GM23338 (cell line): ENCODE data around the gene PLPP2. TPM values are rescaled to one million over a fixed set of nuclear protein-coding genes. Genes with fewer than 3 reads are reported as not detected.

Experiments used
- ATAC-seq: fragments of 200-7000 bp; cut with Tn5 transposase; 3 replicates; pipeline ENCODE4 v1.9.1; 2020
- DNase-seq: peaks from one replicate; pipeline ENCODE4 v3.0.0-alpha.2; 2015; ENCODE audit warnings: low spot score
- H2AFZ ChIP-seq: fragments of 200-600 bp; sonication (generic); 2 replicates; pipeline ENCODE4 v1.8.0; 2016; ENCODE audit warnings: antibody characterized with exemption, mild to moderate bottlenecking, moderate library complexity
- H3F3A ChIP-seq: fragments of 200-600 bp; sonication (generic); replicated peaks from 2 replicates; pipeline ENCODE4 v1.8.0; 2017; ENCODE audit warnings: antibody characterized with exemption, mixed run types, low read depth
- H3K27ac ChIP-seq: fragments of 200-600 bp; sonication (generic); 2 replicates; pipeline ENCODE4 v1.6.1; 2016; ENCODE audit warnings: low read depth
- H3K27me3 ChIP-seq: fragments of 200-600 bp; sonication (generic); 2 replicates; pipeline ENCODE4 v1.8.0; 2016; ENCODE audit warnings: mild to moderate bottlenecking, mixed run types, moderate library complexity; ENCODE audit not compliant: insufficient read depth
- H3K36me3 ChIP-seq: fragments of 200-600 bp; sonication (generic); 2 replicates; pipeline ENCODE4 v1.8.0; 2016; ENCODE audit warnings: mild to moderate bottlenecking; ENCODE audit not compliant: insufficient read depth
- H3K4me1 ChIP-seq: fragments of 200-600 bp; sonication (generic); 2 replicates; pipeline ENCODE4 v1.8.0; 2016; ENCODE audit warnings: mild to moderate bottlenecking, moderate library complexity; ENCODE audit not compliant: insufficient read depth
- H3K4me2 ChIP-seq: fragments of 200-600 bp; sonication (generic); 2 replicates; pipeline ENCODE4 v1.7.1; 2017; ENCODE audit warnings: mixed run types
- H3K4me3 ChIP-seq: fragments of 200-600 bp; sonication (generic); 2 replicates; pipeline ENCODE4 v1.6.1; 2016; ENCODE audit warnings: mixed run types
- H3K79me2 ChIP-seq: fragments of 200-600 bp; sonication (generic); replicated peaks from 2 replicates; pipeline ENCODE4 v1.8.0; 2017; ENCODE audit warnings: mild to moderate bottlenecking; ENCODE audit not compliant: insufficient read depth
- H3K9me2 ChIP-seq: fragments of 200-600 bp; sonication (generic); 2 replicates; pipeline ENCODE4 v1.8.0; 2017; ENCODE audit not compliant: insufficient read depth
- H4K20me1 ChIP-seq: fragments of 200-600 bp; sonication (generic); replicated peaks from 2 replicates; pipeline ENCODE4 v1.8.0; 2017; ENCODE audit warnings: mild to moderate bottlenecking; ENCODE audit not compliant: insufficient read depth
- H3K27ac Mint-ChIP-seq: 2 replicates; pipeline ENCODE4 v1.8.0; 2020; ENCODE audit warnings: inconsistent platforms, mild to moderate bottlenecking, moderate library complexity, mixed read lengths
- H3K27me3 Mint-ChIP-seq: 3 replicates; pipeline ENCODE4 v1.8.0; 2022; ENCODE audit warnings: low read depth, mild to moderate bottlenecking, moderate library complexity, mixed read lengths, inconsistent platforms; ENCODE audit not compliant: insufficient read depth, poor library complexity
- H3K36me3 Mint-ChIP-seq: 3 replicates; pipeline ENCODE4 v1.8.0; 2021; ENCODE audit warnings: low read depth, mild to moderate bottlenecking, inconsistent platforms, moderate library complexity, mixed read lengths
- H3K4me1 Mint-ChIP-seq: 3 replicates; pipeline ENCODE4 v1.8.0; 2020; ENCODE audit warnings: mild to moderate bottlenecking, inconsistent platforms, mixed read lengths
- H3K4me3 Mint-ChIP-seq: 3 replicates; pipeline ENCODE4 v1.8.0; 2021; ENCODE audit warnings: moderate library complexity, mild to moderate bottlenecking, inconsistent platforms, mixed read lengths
- H3K9me3 Mint-ChIP-seq: 3 replicates; pipeline ENCODE4 v1.8.0; 2020; ENCODE audit warnings: moderate library complexity, mild to moderate bottlenecking, inconsistent platforms, mixed read lengths
- CREB1 ChIP-seq: fragments of 250-450 bp; sonication (Bioruptor Pico); IDR thresholded peaks from 2 replicates; pipeline ENCODE4 v1.5.0; 2020; ENCODE audit warnings: low read depth, mild to moderate bottlenecking, moderate library complexity
- EZH2 ChIP-seq: fragments of 200-600 bp; sonication (generic); IDR thresholded peaks from one replicate; pipeline ENCODE4 v1.8.0; 2017; ENCODE audit warnings: antibody characterized with exemption, mild to moderate bottlenecking, low read depth; ENCODE audit not compliant: unreplicated experiment
- JUNB ChIP-seq: IDR thresholded peaks from one replicate; pipeline ENCODE4 v1.6.1; 2016; ENCODE audit warnings: antibody characterized with exemption; ENCODE audit not compliant: unreplicated experiment
- POLR2AphosphoS5 ChIP-seq: IDR thresholded peaks from 2 replicates; pipeline ENCODE4 v1.6.1; 2016; ENCODE audit warnings: antibody characterized with exemption, low read depth
- STAT1 ChIP-seq: IDR thresholded peaks from one replicate; pipeline ENCODE4 v1.6.1; 2016; ENCODE audit warnings: antibody characterized with exemption; ENCODE audit not compliant: unreplicated experiment
- ZNF114 ChIP-seq: fragments of 250-450 bp; sonication (Bioruptor Pico); IDR thresholded peaks from 2 replicates; pipeline ENCODE4 v1.5.0; 2020; ENCODE audit warnings: mild to moderate bottlenecking, moderate library complexity
- ZNF331 ChIP-seq: fragments of 250-450 bp; sonication (Bioruptor Pico); IDR thresholded peaks from 2 replicates; pipeline ENCODE4 v1.5.0; 2020; ENCODE audit warnings: low read depth, mild to moderate bottlenecking, moderate library complexity
- polyA plus RNA-seq: library from polyadenylated mRNA; unstranded; fragments of >200 nt; fragmentation: Nextera tagmentation; extraction: Ambion mirVana; gene quantifications from 2 replicates; pipeline ENCODE4 v1.2.1, GENCODE V29; 2016
- total RNA-seq: library from RNA; depleted of rRNA; stranded (reverse); fragments of >200 nt; shearing (Covaris generic); gene quantifications from 2 replicates; pipeline ENCODE4 v1.2.3, GENCODE V29; 2014
- TF ChIP-seq, protein P1 (sequence below): IDR thresholded peaks from one replicate; pipeline ENCODE4 v1.6.1; 2018; ENCODE audit warnings: antibody characterized with exemption; ENCODE audit not compliant: unreplicated experiment
- TF ChIP-seq, protein P2 (sequence below): IDR thresholded peaks from 2 replicates; pipeline ENCODE4 v1.6.1; 2016; ENCODE audit warnings: antibody characterized with exemption
- TF ChIP-seq, protein P3 (sequence below), 2 experiments: fragments of 200-600 bp in 1 of 2; sonication (generic) in 1 of 2; conservative IDR thresholded peaks; 2 replicates each; pipeline versions ENCODE4 v1.5.1 to v1.6.1; 2016 to 2017; ENCODE audit warnings: antibody characterized with exemption in 2 of 2, low read depth in 2 of 2, mild to moderate bottlenecking in 2 of 2, moderate library complexity in 1 of 2
- TF ChIP-seq, protein P4 (sequence below): fragments of 250-450 bp; sonication (Bioruptor Pico); IDR thresholded peaks from 2 replicates; pipeline ENCODE4 v1.5.0; 2020; ENCODE audit warnings: mild to moderate bottlenecking, moderate library complexity

Gene PLPP2
- total and polyA plus RNA-seq, 2 experiments from 2014 or later: 58.3 to 82.6 TPM

DNA sequence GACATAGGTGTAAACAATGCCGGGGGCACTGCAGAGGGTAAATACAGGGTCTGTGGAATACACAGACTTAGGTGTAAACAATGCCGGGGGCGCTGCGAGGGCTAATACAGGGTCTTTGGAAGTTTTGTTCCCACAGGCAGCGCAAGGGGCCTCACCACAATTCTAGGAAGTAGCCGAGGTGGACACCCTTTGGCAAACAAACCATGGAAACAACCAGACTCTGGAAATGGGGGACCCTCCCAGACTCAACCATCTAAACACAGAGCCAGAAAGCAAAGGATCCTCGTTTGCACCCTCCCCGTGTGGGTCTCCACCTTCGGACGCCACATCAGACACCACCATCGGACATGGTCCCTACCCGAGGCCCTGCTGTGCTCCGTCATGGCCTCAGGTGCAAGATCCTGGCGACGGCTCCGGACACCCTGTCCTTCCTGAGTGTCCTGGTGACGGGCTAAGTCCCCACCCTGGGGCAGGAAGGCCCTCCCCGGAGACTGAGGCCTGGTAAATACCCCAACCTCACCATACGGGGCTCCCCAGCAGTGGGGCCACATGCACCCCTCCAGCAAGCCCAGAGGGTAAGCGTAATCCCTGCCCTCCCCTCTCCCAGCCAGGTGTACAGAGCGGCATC is 16.7 kb upstream of the PLPP2 start (continued):
- TF ChIP-seq, protein P1, sequence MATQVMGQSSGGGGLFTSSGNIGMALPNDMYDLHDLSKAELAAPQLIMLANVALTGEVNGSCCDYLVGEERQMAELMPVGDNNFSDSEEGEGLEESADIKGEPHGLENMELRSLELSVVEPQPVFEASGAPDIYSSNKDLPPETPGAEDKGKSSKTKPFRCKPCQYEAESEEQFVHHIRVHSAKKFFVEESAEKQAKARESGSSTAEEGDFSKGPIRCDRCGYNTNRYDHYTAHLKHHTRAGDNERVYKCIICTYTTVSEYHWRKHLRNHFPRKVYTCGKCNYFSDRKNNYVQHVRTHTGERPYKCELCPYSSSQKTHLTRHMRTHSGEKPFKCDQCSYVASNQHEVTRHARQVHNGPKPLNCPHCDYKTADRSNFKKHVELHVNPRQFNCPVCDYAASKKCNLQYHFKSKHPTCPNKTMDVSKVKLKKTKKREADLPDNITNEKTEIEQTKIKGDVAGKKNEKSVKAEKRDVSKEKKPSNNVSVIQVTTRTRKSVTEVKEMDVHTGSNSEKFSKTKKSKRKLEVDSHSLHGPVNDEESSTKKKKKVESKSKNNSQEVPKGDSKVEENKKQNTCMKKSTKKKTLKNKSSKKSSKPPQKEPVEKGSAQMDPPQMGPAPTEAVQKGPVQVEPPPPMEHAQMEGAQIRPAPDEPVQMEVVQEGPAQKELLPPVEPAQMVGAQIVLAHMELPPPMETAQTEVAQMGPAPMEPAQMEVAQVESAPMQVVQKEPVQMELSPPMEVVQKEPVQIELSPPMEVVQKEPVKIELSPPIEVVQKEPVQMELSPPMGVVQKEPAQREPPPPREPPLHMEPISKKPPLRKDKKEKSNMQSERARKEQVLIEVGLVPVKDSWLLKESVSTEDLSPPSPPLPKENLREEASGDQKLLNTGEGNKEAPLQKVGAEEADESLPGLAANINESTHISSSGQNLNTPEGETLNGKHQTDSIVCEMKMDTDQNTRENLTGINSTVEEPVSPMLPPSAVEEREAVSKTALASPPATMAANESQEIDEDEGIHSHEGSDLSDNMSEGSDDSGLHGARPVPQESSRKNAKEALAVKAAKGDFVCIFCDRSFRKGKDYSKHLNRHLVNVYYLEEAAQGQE: no peak
- TF ChIP-seq ZNF331 (CRISPR knock-in tag): no peak
- TF ChIP-seq POLR2AphosphoS5: no peak
- no peak for TF ChIP-seq EZH2
- no peak for TF ChIP-seq ZNF114 (CRISPR knock-in tag)
- TF ChIP-seq, protein P2, sequence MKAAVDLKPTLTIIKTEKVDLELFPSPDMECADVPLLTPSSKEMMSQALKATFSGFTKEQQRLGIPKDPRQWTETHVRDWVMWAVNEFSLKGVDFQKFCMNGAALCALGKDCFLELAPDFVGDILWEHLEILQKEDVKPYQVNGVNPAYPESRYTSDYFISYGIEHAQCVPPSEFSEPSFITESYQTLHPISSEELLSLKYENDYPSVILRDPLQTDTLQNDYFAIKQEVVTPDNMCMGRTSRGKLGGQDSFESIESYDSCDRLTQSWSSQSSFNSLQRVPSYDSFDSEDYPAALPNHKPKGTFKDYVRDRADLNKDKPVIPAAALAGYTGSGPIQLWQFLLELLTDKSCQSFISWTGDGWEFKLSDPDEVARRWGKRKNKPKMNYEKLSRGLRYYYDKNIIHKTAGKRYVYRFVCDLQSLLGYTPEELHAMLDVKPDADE: no peak
- TF ChIP-seq, protein P3, sequence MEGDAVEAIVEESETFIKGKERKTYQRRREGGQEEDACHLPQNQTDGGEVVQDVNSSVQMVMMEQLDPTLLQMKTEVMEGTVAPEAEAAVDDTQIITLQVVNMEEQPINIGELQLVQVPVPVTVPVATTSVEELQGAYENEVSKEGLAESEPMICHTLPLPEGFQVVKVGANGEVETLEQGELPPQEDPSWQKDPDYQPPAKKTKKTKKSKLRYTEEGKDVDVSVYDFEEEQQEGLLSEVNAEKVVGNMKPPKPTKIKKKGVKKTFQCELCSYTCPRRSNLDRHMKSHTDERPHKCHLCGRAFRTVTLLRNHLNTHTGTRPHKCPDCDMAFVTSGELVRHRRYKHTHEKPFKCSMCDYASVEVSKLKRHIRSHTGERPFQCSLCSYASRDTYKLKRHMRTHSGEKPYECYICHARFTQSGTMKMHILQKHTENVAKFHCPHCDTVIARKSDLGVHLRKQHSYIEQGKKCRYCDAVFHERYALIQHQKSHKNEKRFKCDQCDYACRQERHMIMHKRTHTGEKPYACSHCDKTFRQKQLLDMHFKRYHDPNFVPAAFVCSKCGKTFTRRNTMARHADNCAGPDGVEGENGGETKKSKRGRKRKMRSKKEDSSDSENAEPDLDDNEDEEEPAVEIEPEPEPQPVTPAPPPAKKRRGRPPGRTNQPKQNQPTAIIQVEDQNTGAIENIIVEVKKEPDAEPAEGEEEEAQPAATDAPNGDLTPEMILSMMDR (conservative IDR thresholded peaks at IDR 0.05; ENCODE audit: low read depth in 2 of 2): no peak

DNA sequence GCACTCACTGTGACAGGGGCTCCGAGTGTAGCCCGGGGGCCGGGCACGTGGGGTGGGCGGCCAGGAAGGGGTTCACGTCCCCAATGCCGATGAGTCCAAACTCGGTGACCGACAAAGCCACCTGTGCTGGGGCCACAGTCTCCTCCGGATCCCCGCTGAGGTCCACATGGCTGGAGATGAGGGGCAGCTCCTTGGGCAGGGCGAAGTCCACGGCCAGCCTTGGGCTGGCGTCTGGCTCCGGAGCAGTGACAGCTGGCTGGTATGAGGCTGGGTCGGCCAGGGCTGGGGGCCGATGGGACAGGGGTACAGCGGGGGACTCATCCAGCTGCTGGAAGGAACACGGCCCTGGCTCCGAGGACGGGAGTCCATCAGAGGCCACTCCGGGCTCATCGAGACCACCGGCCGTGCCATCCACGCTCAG is 15.9 kb upstream of the PLPP2 start:
- Histone ChIP-seq H3K4me3 (no peak overlapping the region), H3K27ac (no peak overlapping the region), H3K79me2 (0 out of 2 replicates have a peak, but pooled peaks cover 4% of the 10 kb centered on the region), H2AFZ (no peak overlapping the region), H3K36me3 (no peaks in the 10 kb centered on the region; the same call in 1 of the 2 replicates), H3K27me3 (no peaks in the 10 kb centered on the region), H3K9me2 (no peaks in the 10 kb centered on the region), H3K4me1 (no peaks in the 10 kb centered on the region), H4K20me1 (no peaks in the 10 kb centered on the region), H3F3A (0 out of 2 replicates have a peak, but pooled peaks cover under 1% of the 10 kb centered on the region), H3K4me2 (no peak overlapping the region)
- TF ChIP-seq, protein P4, sequence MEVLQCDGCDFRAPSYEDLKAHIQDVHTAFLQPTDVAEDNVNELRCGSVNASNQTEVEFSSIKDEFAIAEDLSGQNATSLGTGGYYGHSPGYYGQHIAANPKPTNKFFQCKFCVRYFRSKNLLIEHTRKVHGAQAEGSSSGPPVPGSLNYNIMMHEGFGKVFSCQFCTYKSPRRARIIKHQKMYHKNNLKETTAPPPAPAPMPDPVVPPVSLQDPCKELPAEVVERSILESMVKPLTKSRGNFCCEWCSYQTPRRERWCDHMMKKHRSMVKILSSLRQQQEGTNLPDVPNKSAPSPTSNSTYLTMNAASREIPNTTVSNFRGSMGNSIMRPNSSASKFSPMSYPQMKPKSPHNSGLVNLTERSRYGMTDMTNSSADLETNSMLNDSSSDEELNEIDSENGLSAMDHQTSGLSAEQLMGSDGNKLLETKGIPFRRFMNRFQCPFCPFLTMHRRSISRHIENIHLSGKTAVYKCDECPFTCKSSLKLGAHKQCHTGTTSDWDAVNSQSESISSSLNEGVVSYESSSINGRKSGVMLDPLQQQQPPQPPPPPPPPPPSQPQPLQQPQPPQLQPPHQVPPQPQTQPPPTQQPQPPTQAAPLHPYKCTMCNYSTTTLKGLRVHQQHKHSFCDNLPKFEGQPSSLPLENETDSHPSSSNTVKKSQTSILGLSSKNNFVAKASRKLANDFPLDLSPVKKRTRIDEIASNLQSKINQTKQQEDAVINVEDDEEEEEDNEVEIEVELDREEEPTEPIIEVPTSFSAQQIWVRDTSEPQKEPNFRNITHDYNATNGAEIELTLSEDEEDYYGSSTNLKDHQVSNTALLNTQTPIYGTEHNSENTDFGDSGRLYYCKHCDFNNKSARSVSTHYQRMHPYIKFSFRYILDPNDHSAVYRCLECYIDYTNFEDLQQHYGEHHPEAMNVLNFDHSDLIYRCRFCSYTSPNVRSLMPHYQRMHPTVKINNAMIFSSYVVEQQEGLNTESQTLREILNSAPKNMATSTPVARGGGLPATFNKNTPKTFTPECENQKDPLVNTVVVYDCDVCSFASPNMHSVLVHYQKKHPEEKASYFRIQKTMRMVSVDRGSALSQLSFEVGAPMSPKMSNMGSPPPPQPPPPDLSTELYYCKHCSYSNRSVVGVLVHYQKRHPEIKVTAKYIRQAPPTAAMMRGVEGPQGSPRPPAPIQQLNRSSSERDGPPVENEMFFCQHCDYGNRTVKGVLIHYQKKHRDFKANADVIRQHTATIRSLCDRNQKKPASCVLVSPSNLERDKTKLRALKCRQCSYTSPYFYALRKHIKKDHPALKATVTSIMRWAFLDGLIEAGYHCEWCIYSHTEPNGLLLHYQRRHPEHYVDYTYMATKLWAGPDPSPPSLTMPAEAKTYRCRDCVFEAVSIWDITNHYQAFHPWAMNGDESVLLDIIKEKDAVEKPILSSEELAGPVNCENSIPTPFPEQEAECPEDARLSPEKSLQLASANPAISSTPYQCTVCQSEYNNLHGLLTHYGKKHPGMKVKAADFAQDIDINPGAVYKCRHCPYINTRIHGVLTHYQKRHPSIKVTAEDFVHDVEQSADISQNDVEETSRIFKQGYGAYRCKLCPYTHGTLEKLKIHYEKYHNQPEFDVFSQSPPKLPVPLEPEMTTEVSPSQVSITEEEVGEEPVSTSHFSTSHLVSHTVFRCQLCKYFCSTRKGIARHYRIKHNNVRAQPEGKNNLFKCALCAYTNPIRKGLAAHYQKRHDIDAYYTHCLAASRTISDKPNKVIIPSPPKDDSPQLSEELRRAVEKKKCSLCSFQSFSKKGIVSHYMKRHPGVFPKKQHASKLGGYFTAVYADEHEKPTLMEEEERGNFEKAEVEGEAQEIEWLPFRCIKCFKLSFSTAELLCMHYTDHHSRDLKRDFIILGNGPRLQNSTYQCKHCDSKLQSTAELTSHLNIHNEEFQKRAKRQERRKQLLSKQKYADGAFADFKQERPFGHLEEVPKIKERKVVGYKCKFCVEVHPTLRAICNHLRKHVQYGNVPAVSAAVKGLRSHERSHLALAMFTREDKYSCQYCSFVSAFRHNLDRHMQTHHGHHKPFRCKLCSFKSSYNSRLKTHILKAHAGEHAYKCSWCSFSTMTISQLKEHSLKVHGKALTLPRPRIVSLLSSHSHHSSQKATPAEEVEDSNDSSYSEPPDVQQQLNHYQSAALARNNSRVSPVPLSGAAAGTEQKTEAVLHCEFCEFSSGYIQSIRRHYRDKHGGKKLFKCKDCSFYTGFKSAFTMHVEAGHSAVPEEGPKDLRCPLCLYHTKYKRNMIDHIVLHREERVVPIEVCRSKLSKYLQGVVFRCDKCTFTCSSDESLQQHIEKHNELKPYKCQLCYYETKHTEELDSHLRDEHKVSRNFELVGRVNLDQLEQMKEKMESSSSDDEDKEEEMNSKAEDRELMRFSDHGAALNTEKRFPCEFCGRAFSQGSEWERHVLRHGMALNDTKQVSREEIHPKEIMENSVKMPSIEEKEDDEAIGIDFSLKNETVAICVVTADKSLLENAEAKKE (CRISPR knock-in tag): no peak
- no peak for TF ChIP-seq STAT1
- TF ChIP-seq JUNB: no peak
- TF ChIP-seq CREB1 (CRISPR knock-in tag): no peak
- TF ChIP-seq, protein P2: no peak
- H3K27ac Mint-ChIP-seq: no peak overlapping the region
- ATAC-seq (no peak), DNase-seq (no peak)
- H3K27me3 Mint-ChIP-seq: no peaks in the 10 kb centered on the region
- no peaks in the 10 kb centered on the region for H3K4me1 Mint-ChIP-seq
- H3K9me3 Mint-ChIP-seq: no peaks in the 10 kb centered on the region; the same call in 2 of the 3 replicates
- peaks cover 51% of the 10 kb centered on the region for H3K36me3 Mint-ChIP-seq
- no peak overlapping the region for H3K4me3 Mint-ChIP-seq
